WTC11 (cell line): ENCODE data around the gene CLTB. TPM values are rescaled to one million over a fixed set of nuclear protein-coding genes. Genes with fewer than 3 reads are reported as not detected.

Experiments used
- ATAC-seq: fragments of 200-7000 bp; cut with Tn5 transposase; 2 replicates; pipeline ENCODE4 v1.10.0; 2021; ENCODE audit warnings: mild to moderate bottlenecking, moderate library complexity
- Bru-seq: library from RNA; stranded (reverse); fragments of 400-500 nt; gene quantifications from one replicate; lab custom pipeline; 2021; lab: Mats Ljungman, UMichigan
- CTCF ChIA-PET: fragments of 300-600 bp; sonication (Branson Sonifier 250); formaldehyde crosslinking; loops from one replicate; lab custom pipeline; 2021; ENCODE audit warnings: antibody characterized with exemption; lab: Charles Lee
- POLR2A ChIA-PET: fragments of 350-600 bp; sonication (Branson Sonifier 250); formaldehyde crosslinking; loops from one replicate; lab custom pipeline; 2021; ENCODE audit warnings: antibody characterized with exemption; lab: Charles Lee
- DNase-seq: peaks from one replicate; pipeline ENCODE4 v3.0.0; 2021; ENCODE audit warnings: low spot score
- H3K27ac Mint-ChIP-seq: 2 replicates; pipeline ENCODE4 v1.8.0; 2021; ENCODE audit warnings: mixed read lengths
- H3K27me3 Mint-ChIP-seq: 2 replicates; pipeline ENCODE4 v1.8.0; 2021; ENCODE audit warnings: low read depth, mild to moderate bottlenecking, moderate library complexity, mixed read lengths
- H3K36me3 Mint-ChIP-seq: 2 replicates; pipeline ENCODE4 v1.8.0; 2021; ENCODE audit warnings: mixed read lengths
- H3K4me1 Mint-ChIP-seq: 2 replicates; pipeline ENCODE4 v1.8.0; 2022; ENCODE audit warnings: mixed read lengths
- H3K4me3 Mint-ChIP-seq: 2 replicates; pipeline ENCODE4 v1.8.0; 2021; ENCODE audit warnings: mild to moderate bottlenecking, moderate library complexity, mixed read lengths
- H3K9me3 Mint-ChIP-seq: 2 replicates; pipeline ENCODE4 v1.8.0; 2021; ENCODE audit warnings: mixed read lengths
- CBFB ChIP-seq: sonication (generic); formaldehyde crosslinking; IDR thresholded peaks from 2 replicates; pipeline ENCODE4 v1.8.1; 2022; ENCODE audit warnings: mild to moderate bottlenecking, low read depth, missing genetic modification reagents
- EMX1 ChIP-seq: fragments of 250-450 bp; sonication (Bioruptor Pico); IDR thresholded peaks from 2 replicates; pipeline ENCODE4 v1.8.0; 2021; ENCODE audit warnings: mild to moderate bottlenecking
- FOXK1 ChIP-seq: sonication (generic); formaldehyde crosslinking; IDR thresholded peaks from 2 replicates; pipeline ENCODE4 v1.8.0; 2022; ENCODE audit warnings: mild to moderate bottlenecking, moderate library complexity, missing genetic modification reagents
- GTF2I ChIP-seq: fragments of 250-450 bp; sonication (Bioruptor Pico); conservative IDR thresholded peaks from 2 replicates; pipeline ENCODE4 v1.4.0; 2021; ENCODE audit warnings: mild to moderate bottlenecking
- IRF2 ChIP-seq: sonication (generic); formaldehyde crosslinking; IDR thresholded peaks from 2 replicates; pipeline ENCODE4 v1.8.0; 2022; ENCODE audit warnings: low read depth, missing genetic modification reagents, borderline replicate concordance
- NFATC4 ChIP-seq: fragments of 250-450 bp; sonication (Bioruptor Pico); IDR thresholded peaks from 2 replicates; pipeline ENCODE4 v1.9.0; 2021; ENCODE audit warnings: mild to moderate bottlenecking
- NR2C2 ChIP-seq: sonication (generic); formaldehyde crosslinking; IDR thresholded peaks from 2 replicates; pipeline ENCODE4 v1.8.0; 2022; ENCODE audit warnings: mild to moderate bottlenecking, missing genetic modification reagents
- OVOL2 ChIP-seq: fragments of 250-450 bp; sonication (Bioruptor Pico); IDR thresholded peaks from 2 replicates; pipeline ENCODE4 v1.9.0; 2021; ENCODE audit warnings: mild to moderate bottlenecking, borderline replicate concordance
- PRRX2 ChIP-seq: fragments of 250-450 bp; sonication (Bioruptor Pico); IDR thresholded peaks from 2 replicates; pipeline ENCODE4 v1.8.0; 2021; ENCODE audit warnings: mild to moderate bottlenecking
- SMAD4 ChIP-seq: sonication (generic); formaldehyde crosslinking; IDR thresholded peaks from 2 replicates; pipeline ENCODE4 v1.8.0; 2022; ENCODE audit warnings: mild to moderate bottlenecking, missing genetic modification reagents
- SP1 ChIP-seq: sonication (generic); formaldehyde crosslinking; conservative IDR thresholded peaks from 2 replicates; pipeline ENCODE4 v1.8.1; 2022; ENCODE audit warnings: missing genetic modification reagents
- TEAD1 ChIP-seq: sonication (generic); formaldehyde crosslinking; IDR thresholded peaks from 2 replicates; pipeline ENCODE4 v1.8.0; 2022; ENCODE audit warnings: mild to moderate bottlenecking, missing genetic modification reagents
- TP53 ChIP-seq: sonication (generic); formaldehyde crosslinking; IDR thresholded peaks from 2 replicates; pipeline ENCODE4 v1.8.1; 2023; ENCODE audit warnings: mild to moderate bottlenecking, missing genetic modification reagents
- ZBTB21 ChIP-seq: sonication (generic); formaldehyde crosslinking; IDR thresholded peaks from 2 replicates; pipeline ENCODE4 v1.8.1; 2023; ENCODE audit warnings: mild to moderate bottlenecking, missing genetic modification reagents, borderline replicate concordance
- ZNF232 ChIP-seq: sonication (generic); formaldehyde crosslinking; IDR thresholded peaks from 2 replicates; pipeline ENCODE4 v1.8.0; 2022; ENCODE audit warnings: mild to moderate bottlenecking, missing genetic modification reagents
- ZNF423 ChIP-seq: fragments of 250-450 bp; sonication (Bioruptor Pico); IDR thresholded peaks from 2 replicates; pipeline ENCODE4 v2.1.2; 2022; ENCODE audit warnings: mild to moderate bottlenecking, moderate library complexity
- ZNF671 ChIP-seq: fragments of 250-450 bp; sonication (Bioruptor Pico); IDR thresholded peaks from 2 replicates; pipeline ENCODE4 v1.8.0; 2021; ENCODE audit warnings: mild to moderate bottlenecking
- long read RNA-seq, 3 experiments: library from RNA in 1 of 3; library from capped mRNA in 1 of 3; library from polyadenylated mRNA in 1 of 3; unstranded in 2 of 3; stranded (forward) in 1 of 3; transcript quantifications; one replicate each; pipeline ENCODE4 v2.0.0, GENCODE V29; 2021
- total RNA-seq: library from RNA; stranded (reverse); gene quantifications from 3 replicates; pipeline ENCODE4 v1.2.3, GENCODE V29; 2021
- TF ChIP-seq, protein P1 (sequence below): sonication (generic); formaldehyde crosslinking; IDR thresholded peaks from 2 replicates; pipeline ENCODE4 v1.8.1; 2022; ENCODE audit warnings: missing genetic modification reagents, borderline replicate concordance
- TF ChIP-seq, protein P2 (sequence below): fragments of 250-450 bp; sonication (Bioruptor Pico); IDR thresholded peaks from 2 replicates; pipeline ENCODE4 v1.9.0; 2021; ENCODE audit warnings: mild to moderate bottlenecking
- TF ChIP-seq, protein P3 (sequence below): sonication (generic); formaldehyde crosslinking; IDR thresholded peaks from 2 replicates; pipeline ENCODE4 v1.8.1; 2023; ENCODE audit warnings: mild to moderate bottlenecking, missing genetic modification reagents, moderate library complexity
- TF ChIP-seq, protein P4 (sequence below): fragments of 250-450 bp; sonication (Bioruptor Pico); IDR thresholded peaks from 2 replicates; pipeline ENCODE4 v1.9.0; 2021; ENCODE audit warnings: moderate library complexity, mild to moderate bottlenecking, inconsistent platforms, borderline replicate concordance
- TF ChIP-seq, protein P5 (sequence below): sonication (generic); formaldehyde crosslinking; IDR thresholded peaks from 2 replicates; pipeline ENCODE4 v1.8.1; 2022; ENCODE audit warnings: mild to moderate bottlenecking, missing genetic modification reagents, moderate library complexity, borderline replicate concordance
- TF ChIP-seq, protein P6 (sequence below): fragments of 250-450 bp; sonication (Bioruptor Pico); conservative IDR thresholded peaks from 2 replicates; pipeline ENCODE4 v1.9.0; 2021; ENCODE audit warnings: mild to moderate bottlenecking
- TF ChIP-seq, protein P7 (sequence below): sonication (generic); formaldehyde crosslinking; IDR thresholded peaks from 2 replicates; pipeline ENCODE4 v1.8.1; 2023; ENCODE audit warnings: mild to moderate bottlenecking, missing genetic modification reagents, moderate library complexity
- TF ChIP-seq, protein P8 (sequence below): sonication (generic); formaldehyde crosslinking; IDR thresholded peaks from 2 replicates; pipeline ENCODE4 v1.8.1; 2023; ENCODE audit warnings: mild to moderate bottlenecking, moderate library complexity, missing genetic modification reagents

CLTB gene, protein sequence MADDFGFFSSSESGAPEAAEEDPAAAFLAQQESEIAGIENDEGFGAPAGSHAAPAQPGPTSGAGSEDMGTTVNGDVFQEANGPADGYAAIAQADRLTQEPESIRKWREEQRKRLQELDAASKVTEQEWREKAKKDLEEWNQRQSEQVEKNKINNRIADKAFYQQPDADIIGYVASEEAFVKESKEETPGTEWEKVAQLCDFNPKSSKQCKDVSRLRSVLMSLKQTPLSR
- 28.6 to 33.8 TPM (median 30.3 TPM) in 3 replicates for total RNA-seq
- Bru-seq, nascent RNA: percentile 40 among the genes with signal in this experiment
- long read RNA-seq, experiment 1, transcript CLTB-202 (5 exons, 1,161 nt): major isoform, 44 of 48 reads
- long read RNA-seq, experiment 1, partial matches to known transcripts: 1 of 48 reads
- long read RNA-seq, experiment 1, other reads (novel, unspliced or antisense): 1 of 48 reads
- long read RNA-seq, experiment 2, transcript CLTB-202 (5 exons, 1,161 nt): major isoform, 30 of 39 reads
- long read RNA-seq, experiment 2, partial matches to known transcripts: 4 of 39 reads
- long read RNA-seq, experiment 2, other reads (novel, unspliced or antisense): 5 of 39 reads
- long read RNA-seq, experiment 3, partial matches to known transcripts: 1 of 1 reads
- long read RNA-seq, experiment 3, other reads (novel, unspliced or antisense): 0 of 1 reads

DNA sequence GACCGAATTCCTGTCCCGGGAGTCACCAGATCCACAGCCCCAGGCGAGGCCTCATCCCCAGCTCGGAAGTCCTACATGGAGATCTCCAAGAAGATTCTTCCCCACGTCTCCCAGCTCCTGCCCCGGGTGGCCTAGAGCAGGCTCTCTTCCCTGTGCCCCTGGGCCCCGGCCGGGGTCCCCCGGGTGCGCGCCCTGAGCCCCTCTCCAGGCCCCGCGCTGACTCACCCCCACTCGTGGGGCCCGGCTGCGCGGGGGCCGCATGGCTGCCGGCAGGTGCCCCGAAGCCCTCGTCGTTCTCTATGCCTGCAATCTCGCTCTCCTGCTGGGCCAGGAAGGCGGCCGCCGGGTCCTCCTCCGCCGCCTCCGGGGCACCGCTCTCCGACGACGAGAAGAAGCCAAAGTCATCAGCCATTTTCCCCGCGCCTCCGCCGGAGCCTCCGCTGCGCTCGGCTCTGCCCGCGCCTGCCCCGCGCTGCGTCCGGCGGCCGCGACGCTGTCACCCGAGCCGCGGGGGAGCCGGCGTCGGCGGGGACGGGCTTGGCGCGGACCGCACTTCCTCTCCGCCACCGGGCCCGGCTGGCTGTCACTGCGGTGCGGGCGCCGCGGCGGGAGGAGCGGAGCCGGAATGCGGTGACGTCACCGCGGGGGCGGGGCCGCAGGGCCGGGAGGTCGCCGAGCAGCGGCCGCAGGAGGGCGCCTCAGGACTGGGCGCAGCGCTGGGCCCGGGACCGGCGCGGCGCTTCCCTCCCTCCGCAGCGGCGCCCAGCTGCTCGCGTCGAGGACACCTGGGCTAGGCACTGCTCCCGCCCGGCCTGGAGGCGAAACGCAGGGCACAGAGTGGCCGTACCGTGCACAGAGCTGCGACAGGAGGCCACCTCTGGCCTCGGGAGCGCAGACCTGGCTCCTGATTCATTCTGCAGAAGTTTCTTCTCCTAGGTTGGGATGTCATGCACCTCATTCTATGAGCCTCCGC is at the start of gene CLTB:
Gene CLTB, minus strand, starts transcription at position 588 of the 973 bp plus-strand sequence. Its CDS starts 176 bp downstream, at position 412.
- H3K9me3 Mint-ChIP-seq: peaks cover 25% of the 10 kb centered on the region
- peak within 1 kb of the TSS; percentile 58 for H3K4me3 Mint-ChIP-seq
- peak; percentile 97 for ATAC-seq
- H3K27me3 Mint-ChIP-seq: peaks cover 39% of the 10 kb centered on the region
- H3K36me3 Mint-ChIP-seq: peaks cover 15% of the 10 kb centered on the region
- H3K27ac Mint-ChIP-seq: no peak within 1 kb of the TSS
- peaks cover 6% of the 10 kb centered on the region; the same call in 1 of the 2 replicates for H3K4me1 Mint-ChIP-seq
- DNase-seq: peak; percentile 90
- CTCF ChIA-PET: interaction anchor here (0.6 to 3.4 kb wide), 18 partner anchors 10 to 686 kb away, joined by 3 to 45 read pairs (median 4); partner anchors contain the start of genes EIF4E1B, FAF2, HIGD2A and NOP16
- POLR2A ChIA-PET: interaction anchor here (0.7 to 1.1 kb wide), 4 partner anchors 24 to 121 kb away, joined by 3 to 8 read pairs (median 4); partner anchors contain the start of genes FAF2 and RNF44
- TF ChIP-seq TP53 (CRISPR knock-in tag) (no peak; the same call in 1 of the 2 replicates), FOXK1 (peak; percentile 52; the same call in 1 of the 2 replicates), SMAD4 (CRISPR knock-in tag) (no peak), ZBTB21 (no peak), ZNF423 (CRISPR knock-in tag) (peak; percentile 50; the same call in 1 of the 2 replicates), NFATC4 (CRISPR knock-in tag) (no peak), GTF2I (CRISPR knock-in tag) (no peak), EMX1 (no peak), OVOL2 (CRISPR knock-in tag) (no peak), NR2C2 (CRISPR knock-in tag) (no peak), ZNF232 (CRISPR knock-in tag) (no peak), SP1 (CRISPR knock-in tag) (peak; percentile 98), ZNF671 (CRISPR knock-in tag) (no peak), PRRX2 (CRISPR knock-in tag) (no peak), TEAD1 (peak; percentile 79; the same call in 1 of the 2 replicates), CBFB (CRISPR knock-in tag) (no peak), IRF2 (no peak)
- TF ChIP-seq, protein P1, sequence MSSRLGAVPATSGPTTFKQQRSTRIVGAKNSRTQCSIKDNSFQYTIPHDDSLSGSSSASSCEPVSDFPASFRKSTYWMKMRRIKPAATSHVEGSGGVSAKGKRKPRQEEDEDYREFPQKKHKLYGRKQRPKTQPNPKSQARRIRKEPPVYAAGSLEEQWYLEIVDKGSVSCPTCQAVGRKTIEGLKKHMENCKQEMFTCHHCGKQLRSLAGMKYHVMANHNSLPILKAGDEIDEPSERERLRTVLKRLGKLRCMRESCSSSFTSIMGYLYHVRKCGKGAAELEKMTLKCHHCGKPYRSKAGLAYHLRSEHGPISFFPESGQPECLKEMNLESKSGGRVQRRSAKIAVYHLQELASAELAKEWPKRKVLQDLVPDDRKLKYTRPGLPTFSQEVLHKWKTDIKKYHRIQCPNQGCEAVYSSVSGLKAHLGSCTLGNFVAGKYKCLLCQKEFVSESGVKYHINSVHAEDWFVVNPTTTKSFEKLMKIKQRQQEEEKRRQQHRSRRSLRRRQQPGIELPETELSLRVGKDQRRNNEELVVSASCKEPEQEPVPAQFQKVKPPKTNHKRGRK (CRISPR knock-in tag): no peak
- TF ChIP-seq, protein P2, sequence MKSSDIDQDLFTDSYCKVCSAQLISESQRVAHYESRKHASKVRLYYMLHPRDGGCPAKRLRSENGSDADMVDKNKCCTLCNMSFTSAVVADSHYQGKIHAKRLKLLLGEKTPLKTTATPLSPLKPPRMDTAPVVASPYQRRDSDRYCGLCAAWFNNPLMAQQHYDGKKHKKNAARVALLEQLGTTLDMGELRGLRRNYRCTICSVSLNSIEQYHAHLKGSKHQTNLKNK (CRISPR knock-in tag): no peak
- TF ChIP-seq, protein P3, sequence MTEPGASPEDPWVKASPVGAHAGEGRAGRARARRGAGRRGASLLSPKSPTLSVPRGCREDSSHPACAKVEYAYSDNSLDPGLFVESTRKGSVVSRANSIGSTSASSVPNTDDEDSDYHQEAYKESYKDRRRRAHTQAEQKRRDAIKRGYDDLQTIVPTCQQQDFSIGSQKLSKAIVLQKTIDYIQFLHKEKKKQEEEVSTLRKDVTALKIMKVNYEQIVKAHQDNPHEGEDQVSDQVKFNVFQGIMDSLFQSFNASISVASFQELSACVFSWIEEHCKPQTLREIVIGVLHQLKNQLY (CRISPR knock-in tag): no peak
- TF ChIP-seq, protein P4, sequence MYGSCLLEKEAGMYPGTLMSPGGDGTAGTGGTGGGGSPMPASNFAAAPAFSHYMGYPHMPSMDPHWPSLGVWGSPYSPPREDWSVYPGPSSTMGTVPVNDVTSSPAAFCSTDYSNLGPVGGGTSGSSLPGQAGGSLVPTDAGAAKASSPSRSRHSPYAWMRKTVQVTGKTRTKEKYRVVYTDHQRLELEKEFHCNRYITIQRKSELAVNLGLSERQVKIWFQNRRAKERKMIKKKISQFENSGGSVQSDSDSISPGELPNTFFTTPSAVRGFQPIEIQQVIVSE (CRISPR knock-in tag): no peak
- TF ChIP-seq, protein P5, sequence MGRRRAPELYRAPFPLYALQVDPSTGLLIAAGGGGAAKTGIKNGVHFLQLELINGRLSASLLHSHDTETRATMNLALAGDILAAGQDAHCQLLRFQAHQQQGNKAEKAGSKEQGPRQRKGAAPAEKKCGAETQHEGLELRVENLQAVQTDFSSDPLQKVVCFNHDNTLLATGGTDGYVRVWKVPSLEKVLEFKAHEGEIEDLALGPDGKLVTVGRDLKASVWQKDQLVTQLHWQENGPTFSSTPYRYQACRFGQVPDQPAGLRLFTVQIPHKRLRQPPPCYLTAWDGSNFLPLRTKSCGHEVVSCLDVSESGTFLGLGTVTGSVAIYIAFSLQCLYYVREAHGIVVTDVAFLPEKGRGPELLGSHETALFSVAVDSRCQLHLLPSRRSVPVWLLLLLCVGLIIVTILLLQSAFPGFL (CRISPR knock-in tag): no peak
- TF ChIP-seq, protein P6, sequence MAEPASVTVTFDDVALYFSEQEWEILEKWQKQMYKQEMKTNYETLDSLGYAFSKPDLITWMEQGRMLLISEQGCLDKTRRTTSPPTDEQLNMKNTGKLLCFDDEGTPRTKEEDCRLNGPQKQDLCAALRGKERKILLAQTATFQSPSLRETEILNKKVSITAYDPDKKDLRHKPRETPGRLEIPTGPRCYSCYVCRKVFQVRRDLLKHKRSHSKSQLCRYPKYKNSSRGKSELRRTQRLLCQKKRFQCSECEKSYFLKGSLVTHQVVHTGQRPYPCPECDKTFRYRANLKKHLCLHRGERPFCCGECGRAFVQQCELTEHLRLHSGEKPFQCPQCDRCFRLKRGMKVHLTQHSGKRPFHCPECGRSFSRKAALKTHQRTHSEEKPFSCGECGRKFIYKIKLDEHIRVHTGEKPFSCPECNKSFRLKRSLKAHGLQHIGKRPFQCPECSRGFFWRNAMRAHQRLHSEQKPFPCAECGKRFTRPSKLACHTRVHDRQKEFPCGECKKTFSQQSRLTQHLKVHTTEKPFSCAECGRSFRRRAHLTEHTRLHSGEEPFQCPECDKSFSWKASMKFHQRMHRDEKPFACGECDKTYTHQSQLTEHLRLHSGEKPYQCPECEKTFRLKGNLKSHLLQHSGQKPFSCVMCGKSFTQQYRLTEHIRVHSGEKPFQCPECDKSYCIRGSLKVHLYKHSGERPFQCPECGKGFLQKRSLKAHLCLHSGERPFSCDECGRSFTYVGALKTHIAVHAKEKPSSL (CRISPR knock-in tag): no peak
- TF ChIP-seq, protein P7, sequence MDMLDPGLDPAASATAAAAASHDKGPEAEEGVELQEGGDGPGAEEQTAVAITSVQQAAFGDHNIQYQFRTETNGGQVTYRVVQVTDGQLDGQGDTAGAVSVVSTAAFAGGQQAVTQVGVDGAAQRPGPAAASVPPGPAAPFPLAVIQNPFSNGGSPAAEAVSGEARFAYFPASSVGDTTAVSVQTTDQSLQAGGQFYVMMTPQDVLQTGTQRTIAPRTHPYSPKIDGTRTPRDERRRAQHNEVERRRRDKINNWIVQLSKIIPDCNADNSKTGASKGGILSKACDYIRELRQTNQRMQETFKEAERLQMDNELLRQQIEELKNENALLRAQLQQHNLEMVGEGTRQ (CRISPR knock-in tag): no peak
- TF ChIP-seq, protein P8, sequence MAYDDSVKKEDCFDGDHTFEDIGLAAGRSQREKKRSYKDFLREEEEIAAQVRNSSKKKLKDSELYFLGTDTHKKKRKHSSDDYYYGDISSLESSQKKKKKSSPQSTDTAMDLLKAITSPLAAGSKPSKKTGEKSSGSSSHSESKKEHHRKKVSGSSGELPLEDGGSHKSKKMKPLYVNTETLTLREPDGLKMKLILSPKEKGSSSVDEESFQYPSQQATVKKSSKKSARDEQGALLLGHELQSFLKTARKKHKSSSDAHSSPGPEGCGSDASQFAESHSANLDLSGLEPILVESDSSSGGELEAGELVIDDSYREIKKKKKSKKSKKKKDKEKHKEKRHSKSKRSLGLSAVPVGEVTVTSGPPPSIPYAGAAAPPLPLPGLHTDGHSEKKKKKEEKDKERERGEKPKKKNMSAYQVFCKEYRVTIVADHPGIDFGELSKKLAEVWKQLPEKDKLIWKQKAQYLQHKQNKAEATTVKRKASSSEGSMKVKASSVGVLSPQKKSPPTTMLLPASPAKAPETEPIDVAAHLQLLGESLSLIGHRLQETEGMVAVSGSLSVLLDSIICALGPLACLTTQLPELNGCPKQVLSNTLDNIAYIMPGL (CRISPR knock-in tag): no peak; the same call in none of the 2 replicates
